HG02623 (cell line): Measurements from ENCODE around the gene FGF14.

Experiments used
- ATAC-seq: cut with Tn5 transposase; IDR thresholded peaks from one replicate; pipeline ENCODE4 v1.9.1; 2021; ENCODE audit warnings: moderate library complexity; ENCODE audit not compliant: unreplicated experiment

The FGF14 gene

GRCh38 chr13:102369302-102369701 lies 32.5 kb downstream of the FGF14 start:
- ATAC-seq, result no peak

- ATAC-seq, result no peak
Measured at GRCh38 chr13:102367836-102368235, 34.0 kb downstream of the FGF14 start.

- no peak for ATAC-seq
Measured at GRCh38 chr13:102361113-102361512, 40.7 kb downstream of the FGF14 start.

- ATAC-seq, result no peak
Measured at GRCh38 chr13:102359264-102359663, 42.6 kb downstream of the FGF14 start.

GRCh38 chr13:102355251-102355650 lies 46.6 kb downstream of the FGF14 start:
- ATAC-seq, result no peak

GRCh38 chr13:102354011-102354410 lies 47.8 kb downstream of the FGF14 start:
- ATAC-seq, result no peak

- no peak for ATAC-seq
Measured at GRCh38 chr13:102351521-102351920, 50.3 kb downstream of the FGF14 start.

GRCh38 chr13:102347490-102347889 lies 54.4 kb downstream of the FGF14 start:
- no peak for ATAC-seq

- no peak for ATAC-seq
Measured at GRCh38 chr13:102346769-102347168, 55.1 kb downstream of the FGF14 start.

GRCh38 chr13:102344410-102344809 lies 57.4 kb downstream of the FGF14 start:
- no peak for ATAC-seq

GRCh38 chr13:102333320-102334198 lies 68.3 kb downstream of the FGF14 start:
- no peak for ATAC-seq

GRCh38 chr13:102328909-102329308 lies 72.9 kb downstream of the FGF14 start:
- peak; percentile 53 for ATAC-seq

- no peak for ATAC-seq
Measured at GRCh38 chr13:102327119-102327617, 74.7 kb downstream of the FGF14 start.

GRCh38 chr13:102326381-102327118 lies 75.3 kb downstream of the FGF14 start:
- ATAC-seq, result no peak

GRCh38 chr13:102325321-102325720 lies 76.5 kb downstream of the FGF14 start:
- ATAC-seq, result no peak

- no peak for ATAC-seq
Measured at GRCh38 chr13:102323505-102323904, 78.3 kb downstream of the FGF14 start.

- ATAC-seq, result no peak
Measured at GRCh38 chr13:102323012-102323411, 78.8 kb downstream of the FGF14 start.

- ATAC-seq, result no peak
Measured at GRCh38 chr13:102322211-102322610, 79.6 kb downstream of the FGF14 start.

GRCh38 chr13:102318233-102318632 lies 83.6 kb downstream of the FGF14 start:
- no peak for ATAC-seq

GRCh38 chr13:102317593-102317992 lies 84.3 kb downstream of the FGF14 start:
- no peak for ATAC-seq

GRCh38 chr13:102316732-102317131 lies 85.1 kb downstream of the FGF14 start:
- ATAC-seq, result no peak

- no peak for ATAC-seq
Measured at GRCh38 chr13:102312841-102313240, 89.0 kb downstream of the FGF14 start.
